ENCODE data around the gene BCDIN3D.
"Not testable (repeated sequence)": the region's sequence is repeated elsewhere in the genome, so short reads cannot be mapped to it uniquely, and the experiment has no call there.

DNA sequence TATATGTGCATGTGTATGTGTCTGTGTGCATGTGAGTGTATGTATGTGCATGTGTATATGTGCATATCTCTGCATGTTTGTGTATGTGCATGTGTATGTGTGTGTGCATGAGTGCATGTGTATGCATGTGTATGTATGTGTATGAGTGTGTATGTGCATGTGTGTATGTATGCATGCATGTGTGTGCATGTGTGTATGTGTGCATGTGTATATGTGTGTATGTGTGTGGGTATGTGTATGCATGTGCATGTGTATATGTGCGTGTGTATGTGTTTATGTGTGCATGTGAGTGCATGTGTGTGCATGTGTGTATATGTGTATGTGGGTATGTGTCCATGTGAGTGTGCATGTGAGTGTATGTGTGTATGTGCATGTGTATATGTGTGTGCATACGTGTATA, 36.2 kb upstream of the BCDIN3D start:
- TF ChIP-seq, protein P1, sequence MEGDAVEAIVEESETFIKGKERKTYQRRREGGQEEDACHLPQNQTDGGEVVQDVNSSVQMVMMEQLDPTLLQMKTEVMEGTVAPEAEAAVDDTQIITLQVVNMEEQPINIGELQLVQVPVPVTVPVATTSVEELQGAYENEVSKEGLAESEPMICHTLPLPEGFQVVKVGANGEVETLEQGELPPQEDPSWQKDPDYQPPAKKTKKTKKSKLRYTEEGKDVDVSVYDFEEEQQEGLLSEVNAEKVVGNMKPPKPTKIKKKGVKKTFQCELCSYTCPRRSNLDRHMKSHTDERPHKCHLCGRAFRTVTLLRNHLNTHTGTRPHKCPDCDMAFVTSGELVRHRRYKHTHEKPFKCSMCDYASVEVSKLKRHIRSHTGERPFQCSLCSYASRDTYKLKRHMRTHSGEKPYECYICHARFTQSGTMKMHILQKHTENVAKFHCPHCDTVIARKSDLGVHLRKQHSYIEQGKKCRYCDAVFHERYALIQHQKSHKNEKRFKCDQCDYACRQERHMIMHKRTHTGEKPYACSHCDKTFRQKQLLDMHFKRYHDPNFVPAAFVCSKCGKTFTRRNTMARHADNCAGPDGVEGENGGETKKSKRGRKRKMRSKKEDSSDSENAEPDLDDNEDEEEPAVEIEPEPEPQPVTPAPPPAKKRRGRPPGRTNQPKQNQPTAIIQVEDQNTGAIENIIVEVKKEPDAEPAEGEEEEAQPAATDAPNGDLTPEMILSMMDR (IDR thresholded peaks at IDR 0.05; ENCODE audit: insufficient read depth, low read depth, low read length): not testable (repeated sequence)
- not testable (repeated sequence) for TF ChIP-seq EZH2 (IDR thresholded peaks at IDR 0.05; ENCODE audit: insufficient read depth, low read length)

Measured in astrocyte (in vitro differentiated cells and primary cell).